H1 (cell line): ENCODE results near the gene RFX6. TPM values are rescaled to one million over a fixed set of nuclear protein-coding genes. Genes with fewer than 3 reads are reported as not detected.

Experiments
- CTCF ChIA-PET: fragments of 300-600 bp; sonication (Branson Sonifier 250); formaldehyde crosslinking; loops from one replicate; lab custom pipeline; 2021; ENCODE audit not compliant: partially characterized antibody; lab: Charles Lee
- POLR2A ChIA-PET: fragments of 300-600 bp; sonication (Branson Sonifier 250); formaldehyde crosslinking; loops from one replicate; lab custom pipeline; 2021; ENCODE audit warnings: inconsistent platforms; ENCODE audit not compliant: partially characterized antibody; lab: Charles Lee
- DNase-seq, 2 experiments: peaks; one replicate each; pipeline versions ENCODE4 v3.0.0 to v3.0.0-alpha.2; 2010 to 2022; ENCODE audit warnings: low spot score in 2 of 2, low read depth in 1 of 2, mixed read lengths in 1 of 2
- FAIRE-seq: peaks from 2 replicates; lab custom pipeline; 2011; peaks lifted over from hg19 to GRCh38; lab: Jason Lieb, UNC
- H2AFZ ChIP-seq: 2 replicates; pipeline ENCODE4 v1.8.1; 2012; ENCODE audit warnings: low read length, inconsistent platforms
- H2AK5ac ChIP-seq: 2 replicates; pipeline ENCODE4 v1.6.1; 2013; ENCODE audit warnings: low read depth, low read length
- H2BK120ac ChIP-seq: replicated peaks from 2 replicates; pipeline ENCODE3; 2013; ENCODE audit warnings: low read depth, low read length, inconsistent platforms
- H2BK12ac ChIP-seq: 2 replicates; pipeline ENCODE4 v1.6.1; 2013; ENCODE audit warnings: low read depth, low read length
- H2BK15ac ChIP-seq: 2 replicates; pipeline ENCODE4 v1.6.1; 2013; ENCODE audit warnings: low read length
- H2BK20ac ChIP-seq: 2 replicates; pipeline ENCODE4 v1.6.1; 2013; ENCODE audit warnings: low read length
- H2BK5ac ChIP-seq: 2 replicates; pipeline ENCODE4 v1.6.1; 2013; ENCODE audit warnings: low read depth, low read length
- H3K14ac ChIP-seq: 2 replicates; pipeline ENCODE4 v1.6.1; 2013; ENCODE audit warnings: inconsistent platforms; ENCODE audit not compliant: insufficient read length
- H3K18ac ChIP-seq: 2 replicates; pipeline ENCODE4 v1.6.1; 2013; ENCODE audit warnings: low read length; ENCODE audit errors: extremely low read depth
- H3K23ac ChIP-seq: 2 replicates; pipeline ENCODE4 v1.6.1; 2013; ENCODE audit warnings: inconsistent platforms; ENCODE audit not compliant: insufficient read length
- H3K23me2 ChIP-seq: 2 replicates; pipeline ENCODE4 v1.6.1; 2013; ENCODE audit warnings: low read depth, low read length
- H3K27ac ChIP-seq: 2 replicates; pipeline ENCODE4 v1.6.1; 2011; ENCODE audit warnings: low read depth, low read length, inconsistent platforms
- H3K27me3 ChIP-seq, 4 experiments: replicated peaks in 1 of 4; 1 replicate in 1 of 4; 2 replicates in 3 of 4; pipeline versions ENCODE4 v1.6.1 to v1.8.1; 2011 to 2013; ENCODE audit warnings: low read length in 3 of 4, mild to moderate bottlenecking in 3 of 4, inconsistent platforms in 2 of 4, mixed read lengths in 2 of 4, moderate library complexity in 1 of 4; ENCODE audit not compliant: control insufficient read depth in 3 of 4, insufficient read depth in 3 of 4; ENCODE audit errors: extremely low read depth in 1 of 4
- H3K36me3 ChIP-seq, 4 experiments: 2 replicates each; pipeline versions ENCODE4 v1.6.1 to v1.8.1; 2011 to 2013; ENCODE audit warnings: mild to moderate bottlenecking in 4 of 4, low read length in 3 of 4, moderate library complexity in 2 of 4, control low read depth in 1 of 4, inconsistent platforms in 1 of 4; ENCODE audit not compliant: insufficient read depth in 4 of 4, control insufficient read depth in 2 of 4
- H3K4ac ChIP-seq: replicated peaks from 2 replicates; pipeline ENCODE3; 2013; ENCODE audit warnings: low read length, low read depth, mixed read lengths, inconsistent platforms; ENCODE audit not compliant: insufficient read length
- H3K4me1 ChIP-seq, 4 experiments: replicated peaks in 1 of 4; 1 replicate in 1 of 4; 2 replicates in 3 of 4; pipeline versions ENCODE4 v1.6.1 to v1.8.1; 2011 to 2013; ENCODE audit warnings: low read length in 3 of 4, inconsistent platforms in 2 of 4, mixed read lengths in 1 of 4; ENCODE audit not compliant: insufficient read depth in 4 of 4, control insufficient read depth in 3 of 4
- H3K4me2 ChIP-seq, 2 experiments: 2 replicates each; pipeline versions ENCODE4 v1.6.1 to v1.8.1; 2011 to 2013; ENCODE audit warnings: low read depth in 2 of 2, low read length in 2 of 2, control low read depth in 1 of 2, inconsistent platforms in 1 of 2, mild to moderate bottlenecking in 1 of 2; ENCODE audit not compliant: insufficient read depth in 1 of 2
- H3K4me3 ChIP-seq, 4 experiments: fragments of 200-600, 300-600 bp in 1 of 4; sonication (generic), shearing (Covaris generic), sonication (Bioruptor Twin) in 1 of 4; 2 replicates each; pipeline versions ENCODE4 v1.5.1 to v1.8.1; 2011 to 2016; ENCODE audit warnings: low read length in 4 of 4, low read depth in 3 of 4, control low read depth in 2 of 4, inconsistent platforms in 2 of 4, mild to moderate bottlenecking in 2 of 4, mixed read lengths in 1 of 4, moderate library complexity in 1 of 4; ENCODE audit not compliant: insufficient read depth in 2 of 4; ENCODE audit errors: extremely low read depth in 1 of 4
- H3K56ac ChIP-seq: replicated peaks from 2 replicates; pipeline ENCODE3; 2013; ENCODE audit warnings: low read depth, mild to moderate bottlenecking, mixed read lengths, low read length, inconsistent platforms; ENCODE audit not compliant: insufficient read length
- H3K79me1 ChIP-seq: 2 replicates; pipeline ENCODE4 v1.6.1; 2013; ENCODE audit warnings: low read depth, low read length, control low read depth
- H3K79me2 ChIP-seq, 2 experiments: 2 replicates each; pipeline versions ENCODE4 v1.6.1 to v1.8.1; 2012 to 2013; ENCODE audit warnings: low read length in 2 of 2, mild to moderate bottlenecking in 2 of 2, inconsistent platforms in 1 of 2; ENCODE audit not compliant: insufficient read depth in 2 of 2, control insufficient read depth in 1 of 2
- H3K9ac ChIP-seq, 4 experiments: replicated peaks in 1 of 4; 1 replicate in 1 of 4; 2 replicates in 3 of 4; pipeline versions ENCODE4 v1.6.1 to v1.8.1; 2011 to 2013; ENCODE audit warnings: low read depth in 3 of 4, low read length in 3 of 4, control low read depth in 2 of 4, mild to moderate bottlenecking in 2 of 4, moderate library complexity in 2 of 4, inconsistent platforms in 1 of 4; ENCODE audit errors: extremely low read depth in 1 of 4
- H3K9me3 ChIP-seq, 2 experiments: 2 replicates each; pipeline versions ENCODE4 v1.6.1 to v1.8.1; 2012 to 2013; ENCODE audit warnings: mild to moderate bottlenecking in 2 of 2, moderate library complexity in 2 of 2, control low read depth in 1 of 2, inconsistent platforms in 1 of 2, low read depth in 1 of 2, low read length in 1 of 2, mixed read lengths in 1 of 2; ENCODE audit not compliant: insufficient read depth in 2 of 2
- H4K20me1 ChIP-seq, 2 experiments: replicated peaks in 1 of 2; 2 replicates each; pipeline versions ENCODE3 to v1.8.1; 2011 to 2013; ENCODE audit warnings: inconsistent platforms in 2 of 2, low read length in 2 of 2, mild to moderate bottlenecking in 1 of 2; ENCODE audit not compliant: insufficient read depth in 2 of 2, control insufficient read depth in 1 of 2
- H4K5ac ChIP-seq: 2 replicates; pipeline ENCODE4 v1.6.1; 2013; ENCODE audit warnings: low read length, low read depth, mixed read lengths, inconsistent platforms; ENCODE audit not compliant: insufficient read length
- H4K8ac ChIP-seq: 2 replicates; pipeline ENCODE4 v1.8.0; 2013; ENCODE audit warnings: mild to moderate bottlenecking, moderate library complexity, low read length, inconsistent platforms; ENCODE audit not compliant: insufficient read depth; ENCODE audit errors: extremely low read depth
- H4K91ac ChIP-seq: replicated peaks from 2 replicates; pipeline ENCODE3; 2013; ENCODE audit warnings: low read length, mixed read lengths, inconsistent platforms; ENCODE audit not compliant: insufficient read length
- CBX8 ChIP-seq: fragments of 300-800, 300-1000 bp; sonication (generic); IDR thresholded peaks from 2 replicates; pipeline ENCODE4 v1.7.1; 2016; ENCODE audit warnings: low read depth, low read length, borderline replicate concordance
- EP300 ChIP-seq, 2 experiments: IDR thresholded peaks; 1 replicate in 1 of 2; 2 replicates in 1 of 2; pipeline ENCODE4 v1.6.1; 2011 to 2012; ENCODE audit warnings: low read depth in 2 of 2, low read length in 2 of 2, mild to moderate bottlenecking in 2 of 2, borderline replicate concordance in 1 of 2, inconsistent platforms in 1 of 2, moderate library complexity in 1 of 2
- PHF8 ChIP-seq: fragments of 200-600 bp; sonication (generic); conservative IDR thresholded peaks from 2 replicates; pipeline ENCODE4 v1.7.1; 2012; ENCODE audit warnings: low read depth, mild to moderate bottlenecking, inconsistent platforms, low read length, moderate library complexity
- POLR2AphosphoS5 ChIP-seq: IDR thresholded peaks from 2 replicates; pipeline ENCODE4 v1.6.1; 2011; ENCODE audit warnings: low read depth, low read length
- POU5F1 ChIP-seq: IDR thresholded peaks from 2 replicates; pipeline ENCODE4 v1.6.1; 2011; ENCODE audit warnings: low read depth, mild to moderate bottlenecking, low read length, moderate library complexity
- SUZ12 ChIP-seq: fragments of 200-600 bp; sonication (generic); IDR thresholded peaks from 2 replicates; pipeline ENCODE4 v1.6.1; 2012; ENCODE audit warnings: mild to moderate bottlenecking, inconsistent platforms, low read length, moderate library complexity, mixed read lengths
- TBP ChIP-seq: IDR thresholded peaks from 2 replicates; pipeline ENCODE4 v1.6.1; 2011; ENCODE audit warnings: low read depth, low read length, improper control_type of control experiment
- ZNF274 ChIP-seq: IDR thresholded peaks from 2 replicates; pipeline ENCODE4 v1.7.0; 2012; ENCODE audit warnings: low read length, borderline replicate concordance; ENCODE audit errors: extremely low read depth
- WGBS, 2 experiments: shearing (Covaris generic) in 1 of 2; methylation state at CpG; one replicate each; pipeline versions ENCODE4 v1.1.6 to v1.1.7; 2013 to 2015; ENCODE audit warnings: low lambda C conversion rate in 2 of 2, mixed read lengths in 2 of 2, inconsistent platforms in 1 of 2, low coverage in 1 of 2, missing lambda C conversion rate in 1 of 2; ENCODE audit not compliant: insufficient replicate concordance in 2 of 2, insufficient coverage in 1 of 2, insufficient read length in 1 of 2; ENCODE audit errors: extremely low coverage in 1 of 2, missing lambda C conversion rate in 1 of 2; 5-methylcytosine and 5-hydroxymethylcytosine counted together
- polyA plus RNA-seq, 7 experiments: library from polyadenylated mRNA; depleted of rRNA in 3 of 7; stranded (reverse) in 5 of 7; unstranded in 2 of 7; fragments of >200 nt in 5 of 7; fragments of 200-250 nt in 2 of 7; gene quantifications; 1 replicate in 5 of 7; 2 replicates in 1 of 7; 4 replicates in 1 of 7; pipeline versions ENCODE4 v1.2.1 to v1.2.3, GENCODE V29; 2011 to 2013; ENCODE audit warnings: missing spikeins in 2 of 7, mixed read lengths in 2 of 7
- total RNA-seq: library from RNA; stranded (reverse); fragmentation: NEBNext Ultra II Directional; extraction: Animal tissue kit (Norgen Biotek cat#: 25700); gene quantifications from 2 replicates; pipeline ENCODE4 v1.2.1, GENCODE V29; 2021
- TF ChIP-seq, protein P1 (sequence below): IDR thresholded peaks from 2 replicates; pipeline ENCODE4 v1.6.1; 2011; ENCODE audit warnings: low read depth, mild to moderate bottlenecking, low read length; ENCODE audit not compliant: insufficient read depth

RFX6 gene
- total and polyA plus RNA-seq, 2 of the 8 experiments (the other 6 are each of a cell fraction or from before 2014, with no cell fraction given), result not detected

DNA sequence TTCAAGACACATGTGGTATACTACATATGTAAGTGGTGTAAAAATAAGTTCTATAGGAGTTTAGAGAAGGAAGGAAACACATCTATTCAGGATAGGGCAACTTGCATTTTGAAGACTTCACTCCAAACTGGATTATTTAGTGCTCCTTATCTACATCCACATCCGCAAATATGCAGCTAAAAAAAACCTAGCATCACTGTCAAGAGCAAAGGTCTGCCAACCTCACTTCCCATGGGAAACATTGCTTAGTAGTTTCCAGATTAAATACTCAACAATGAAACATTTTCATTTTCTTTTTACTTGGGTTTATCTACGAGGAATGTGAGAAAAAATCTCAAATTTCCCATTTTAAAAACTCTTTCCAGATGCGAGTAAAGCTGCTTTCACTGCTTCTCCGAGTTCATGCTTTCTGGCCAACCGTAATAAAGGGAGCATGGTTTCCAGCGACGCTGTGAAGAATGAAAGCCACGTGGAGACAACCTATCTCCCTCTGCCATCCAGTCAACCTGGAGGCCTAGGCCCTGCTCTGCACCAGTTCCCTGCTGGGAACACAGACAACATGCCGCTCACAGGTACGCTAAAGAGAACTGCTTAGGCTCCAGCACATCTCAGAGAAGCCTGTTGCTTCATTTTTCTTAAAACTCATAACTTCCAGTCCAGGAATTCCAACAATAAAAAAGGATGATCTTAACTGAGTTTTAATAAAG is 48.2 kb downstream of the RFX6 start:
- Histone ChIP-seq H3K14ac (no peak overlapping the region), H3K4me3 (no peak overlapping the region), H2BK120ac (no peak overlapping the region), H2AK5ac (no peak overlapping the region), H2BK12ac (no peak overlapping the region), H3K9me3 (no peaks in the 10 kb centered on the region), H3K4ac (no peak overlapping the region), H2BK15ac (no peak overlapping the region), H3K27ac (no peak overlapping the region), H3K79me2 (no peaks in the 10 kb centered on the region), H2BK5ac (no peak overlapping the region), H4K5ac (no peak overlapping the region), H3K36me3 (no peaks in the 10 kb centered on the region), H4K91ac (no peak overlapping the region), H4K20me1 (peaks cover 0 to 1% of the 10 kb centered on the region in 2 experiments), H3K23me2 (no peaks in the 10 kb centered on the region), H3K18ac (no peak overlapping the region), H3K56ac (no peak overlapping the region), H2AFZ (no peak overlapping the region; the same call in 1 of the 2 replicates), H2BK20ac (no peak overlapping the region), H3K79me1 (no peaks in the 10 kb centered on the region), H3K23ac (no peak overlapping the region), H3K4me2 (no peak overlapping the region), H4K8ac (no peak overlapping the region), H3K4me1 (no peaks in the 10 kb centered on the region), H3K9ac (no peak overlapping the region), H3K27me3 (no peaks in the 10 kb centered on the region)
- POLR2A ChIA-PET, result no interaction called here
- DNase-seq (no peak), FAIRE-seq (no peak)
- CTCF ChIA-PET, result interaction anchor here (1.3 kb wide), 1 partner anchor 9 kb away, joined by 3 read pairs; no protein-coding TSS in a partner anchor
- WGBS, 2 experiments, result 91% methylated on average over 10 of the region's 10 CpGs; no CpG with 5 or more reads in 1 of the 2 experiments
- TF ChIP-seq ZNF274 (no peak), PHF8 (no peak), POLR2AphosphoS5 (no peak), EP300 (IDR thresholded peaks at IDR 0.05; ENCODE audit: borderline replicate concordance in 1 of 2, low read depth in 2 of 2, low read length in 2 of 2) (no peak), TBP (no peak), SUZ12 (no peak), CBX8 (no peak), POU5F1 (no peak)
- TF ChIP-seq, protein P1, sequence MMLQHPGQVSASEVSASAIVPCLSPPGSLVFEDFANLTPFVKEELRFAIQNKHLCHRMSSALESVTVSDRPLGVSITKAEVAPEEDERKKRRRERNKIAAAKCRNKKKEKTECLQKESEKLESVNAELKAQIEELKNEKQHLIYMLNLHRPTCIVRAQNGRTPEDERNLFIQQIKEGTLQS, result no peak
